Activated T-helper 17 cell treated with anti-CD3 and anti-CD28 coated beads, Interleukin-2, amount 50 U/mL, for 72 hours (primary cell): ENCODE measurements around the gene RGS6. TPM values are rescaled to one million over a fixed set of nuclear protein-coding genes. Genes with fewer than 3 reads are reported as not detected.

ENCODE experiments used
- ATAC-seq: fragments of 150-1000 bp; cut with Tn5 transposase; replicated peaks from 2 replicates; pipeline ENCODE4 v1.10.0; 2021; ENCODE audit warnings: mild to moderate bottlenecking, moderate library complexity
- H3K27ac Mint-ChIP-seq: one replicate; pipeline ENCODE4 v1.8.0; 2022; ENCODE audit warnings: mixed read lengths
- H3K27me3 Mint-ChIP-seq: one replicate; pipeline ENCODE4 v1.8.0; 2022; ENCODE audit warnings: mixed read lengths
- H3K36me3 Mint-ChIP-seq: one replicate; pipeline ENCODE4 v1.8.0; 2022; ENCODE audit warnings: low read depth, mild to moderate bottlenecking, mixed read lengths
- H3K4me1 Mint-ChIP-seq: one replicate; pipeline ENCODE4 v1.8.0; 2022; ENCODE audit warnings: mixed read lengths
- H3K4me3 Mint-ChIP-seq: one replicate; pipeline ENCODE4 v1.8.0; 2022; ENCODE audit warnings: mild to moderate bottlenecking, mixed read lengths
- H3K9me3 Mint-ChIP-seq: one replicate; pipeline ENCODE4 v1.8.0; 2022; ENCODE audit warnings: mixed read lengths
- total RNA-seq, 2 donors: library from RNA; stranded (reverse); gene quantifications; one replicate each; pipeline ENCODE4 v1.2.3, GENCODE V29; 2022

RGS6 gene
- total RNA-seq, 2 donors from 2014 or later, result 1.5 to 1.6 TPM

DNA sequence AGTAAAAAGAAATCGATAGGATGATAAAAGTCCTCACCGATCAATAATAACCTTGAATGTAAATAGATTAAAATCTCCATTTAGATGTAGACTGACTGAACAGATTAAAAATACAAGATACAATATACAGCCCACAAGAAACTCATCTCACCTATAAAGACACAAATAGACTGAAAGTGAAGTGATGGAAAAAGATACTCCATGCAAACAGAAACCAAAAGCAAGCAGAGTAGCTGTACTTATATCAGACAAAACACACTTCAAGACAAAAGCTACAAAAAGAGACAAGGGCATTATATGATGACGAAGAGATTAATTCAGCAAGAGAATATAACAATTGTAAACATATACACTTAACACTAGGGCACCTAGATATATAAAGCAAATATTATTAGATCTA is 444.8 kb downstream of the RGS6 start:
- Mint-ChIP-seq H3K36me3 (no peaks in the 10 kb centered on the region), H3K4me3 (no peak overlapping the region), H3K9me3 (peaks cover 12% of the 10 kb centered on the region), H3K4me1 (no peaks in the 10 kb centered on the region), H3K27me3 (peaks cover 45% of the 10 kb centered on the region), H3K27ac (no peak overlapping the region)
- ATAC-seq, result no peak

DNA sequence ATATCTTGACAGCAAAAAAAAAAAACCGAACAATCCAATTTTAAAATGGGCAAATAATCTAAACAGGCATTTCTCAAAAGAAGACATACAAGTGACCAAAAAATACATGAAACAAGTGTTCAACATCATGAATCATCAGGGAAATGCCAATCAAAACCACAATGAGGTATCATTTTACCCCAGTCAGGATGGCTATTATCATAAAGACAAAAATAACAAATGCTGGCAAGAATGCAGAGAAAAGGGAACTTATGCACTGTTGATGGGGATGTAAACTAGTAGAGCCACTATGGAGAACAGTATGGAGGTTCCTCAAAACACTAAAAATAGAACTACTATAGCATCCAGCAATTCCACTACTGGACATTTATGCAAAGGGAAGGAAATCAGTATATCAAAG is 448.2 kb downstream of the RGS6 start:
- no peak overlapping the region for H3K4me3 Mint-ChIP-seq
- H3K9me3 Mint-ChIP-seq, result peaks cover 8% of the 10 kb centered on the region
- ATAC-seq, result no peak
- H3K27ac Mint-ChIP-seq, result no peak overlapping the region
- no peaks in the 10 kb centered on the region for H3K4me1 Mint-ChIP-seq
- H3K36me3 Mint-ChIP-seq, result no peaks in the 10 kb centered on the region
- H3K27me3 Mint-ChIP-seq, result peaks cover 30% of the 10 kb centered on the region

- Mint-ChIP-seq H3K4me1 (no peaks in the 10 kb centered on the region), H3K27me3 (peaks cover 15% of the 10 kb centered on the region), H3K4me3 (no peak overlapping the region), H3K36me3 (no peaks in the 10 kb centered on the region), H3K27ac (no peak overlapping the region), H3K9me3 (no peaks in the 10 kb centered on the region)
- ATAC-seq, result no peak
These were observed 451.6 kb downstream of the RGS6 start for GRCh38 chr14:72383865-72384264.

DNA sequence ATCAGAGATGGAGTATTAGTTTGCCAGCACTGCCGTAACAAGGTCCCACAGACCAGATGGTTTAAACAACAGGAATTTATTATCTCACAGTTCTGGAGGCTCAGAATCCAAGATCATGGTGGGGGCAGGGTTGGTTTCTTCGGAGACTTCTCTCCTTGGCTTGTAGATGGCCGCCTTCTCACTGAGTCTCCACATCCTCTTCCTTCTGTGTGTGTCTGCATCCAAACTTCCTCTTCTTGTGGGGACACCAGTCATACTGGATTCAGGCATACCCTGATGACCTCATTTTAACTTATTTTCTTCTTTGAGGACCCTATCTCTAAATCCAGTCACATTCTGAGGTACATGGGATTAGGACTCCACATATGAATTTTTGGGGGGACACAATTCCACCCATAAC is 455.5 kb downstream of the RGS6 start:
- Mint-ChIP-seq H3K4me1 (no peaks in the 10 kb centered on the region), H3K4me3 (no peak overlapping the region), H3K27ac (no peak overlapping the region), H3K9me3 (no peaks in the 10 kb centered on the region), H3K27me3 (peaks cover 3% of the 10 kb centered on the region), H3K36me3 (no peaks in the 10 kb centered on the region)
- ATAC-seq, result no peak

DNA sequence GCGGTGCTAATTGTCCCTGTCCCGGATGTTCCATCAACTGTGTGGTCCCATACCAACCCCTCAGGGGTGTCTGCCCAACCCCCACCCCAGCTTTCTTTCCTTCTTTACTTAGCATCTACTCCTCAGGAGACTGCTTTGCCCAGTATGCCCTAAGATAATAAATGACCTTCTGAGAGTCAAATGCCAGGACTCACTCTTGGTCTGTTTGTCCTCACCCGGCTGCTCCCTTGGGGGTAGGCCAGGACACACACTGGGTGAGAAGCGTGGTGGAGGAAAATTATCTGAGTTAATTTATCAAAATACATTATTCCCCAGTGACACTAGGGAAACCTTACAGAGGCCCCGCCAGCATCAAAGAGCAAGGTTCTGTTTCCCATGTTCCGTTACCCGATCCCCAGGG is 457.0 kb downstream of the RGS6 start:
- ATAC-seq, result no peak
- Mint-ChIP-seq H3K36me3 (no peaks in the 10 kb centered on the region), H3K27ac (no peak overlapping the region), H3K4me1 (no peaks in the 10 kb centered on the region), H3K4me3 (no peak overlapping the region), H3K9me3 (peaks cover 4% of the 10 kb centered on the region), H3K27me3 (peaks cover 3% of the 10 kb centered on the region)

DNA sequence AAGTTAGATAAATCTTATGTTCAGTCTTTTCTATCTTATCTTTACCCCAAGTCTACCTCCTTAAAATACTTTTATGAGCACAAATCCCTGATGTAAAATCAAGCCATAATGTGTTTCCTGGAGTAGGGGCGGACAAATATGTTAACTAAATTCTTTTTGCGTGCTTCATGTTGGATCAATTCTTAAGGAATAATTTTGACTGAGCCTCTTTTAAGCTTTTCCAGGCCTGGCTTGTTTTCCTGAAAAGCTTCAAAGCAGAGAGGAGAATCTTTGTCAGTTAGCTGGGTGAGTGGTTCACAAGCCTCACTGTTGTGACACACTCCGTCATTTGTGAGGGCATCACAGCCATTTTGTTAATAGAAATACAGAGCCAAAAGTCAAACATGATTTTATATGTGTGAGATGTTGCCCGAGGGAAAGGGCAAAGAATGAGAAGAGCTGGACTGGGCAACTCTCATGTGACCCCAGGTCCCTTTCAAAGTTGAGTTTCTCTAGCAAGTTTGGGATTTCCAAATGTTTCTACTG is 468.9 kb downstream of the RGS6 start:
- Mint-ChIP-seq H3K36me3 (no peaks in the 10 kb centered on the region), H3K4me3 (peak overlapping the region; percentile 1), H3K9me3 (no peaks in the 10 kb centered on the region), H3K27ac (peak overlapping the region; percentile 64), H3K4me1 (peaks cover 13% of the 10 kb centered on the region), H3K27me3 (peaks cover 29% of the 10 kb centered on the region)
- ATAC-seq, result no peak

GRCh38 chr14:72401632-72402376 is 469.6 kb downstream of the RGS6 start:
- Mint-ChIP-seq H3K36me3 (no peaks in the 10 kb centered on the region), H3K27ac (peak overlapping the region; percentile 64), H3K4me1 (peaks cover 13% of the 10 kb centered on the region), H3K27me3 (peaks cover 29% of the 10 kb centered on the region), H3K9me3 (no peaks in the 10 kb centered on the region), H3K4me3 (peak overlapping the region; percentile 1)
- peak; percentile 40 for ATAC-seq

- no peaks in the 10 kb centered on the region for H3K9me3 Mint-ChIP-seq
- no peak overlapping the region for H3K27ac Mint-ChIP-seq
- H3K36me3 Mint-ChIP-seq, result no peaks in the 10 kb centered on the region
- ATAC-seq, result no peak
- H3K27me3 Mint-ChIP-seq, result peaks cover 32% of the 10 kb centered on the region
- H3K4me3 Mint-ChIP-seq, result no peak overlapping the region
- H3K4me1 Mint-ChIP-seq, result peaks cover 13% of the 10 kb centered on the region
These were observed 470.1 kb downstream of the RGS6 start for GRCh38 chr14:72402377-72402772.

DNA sequence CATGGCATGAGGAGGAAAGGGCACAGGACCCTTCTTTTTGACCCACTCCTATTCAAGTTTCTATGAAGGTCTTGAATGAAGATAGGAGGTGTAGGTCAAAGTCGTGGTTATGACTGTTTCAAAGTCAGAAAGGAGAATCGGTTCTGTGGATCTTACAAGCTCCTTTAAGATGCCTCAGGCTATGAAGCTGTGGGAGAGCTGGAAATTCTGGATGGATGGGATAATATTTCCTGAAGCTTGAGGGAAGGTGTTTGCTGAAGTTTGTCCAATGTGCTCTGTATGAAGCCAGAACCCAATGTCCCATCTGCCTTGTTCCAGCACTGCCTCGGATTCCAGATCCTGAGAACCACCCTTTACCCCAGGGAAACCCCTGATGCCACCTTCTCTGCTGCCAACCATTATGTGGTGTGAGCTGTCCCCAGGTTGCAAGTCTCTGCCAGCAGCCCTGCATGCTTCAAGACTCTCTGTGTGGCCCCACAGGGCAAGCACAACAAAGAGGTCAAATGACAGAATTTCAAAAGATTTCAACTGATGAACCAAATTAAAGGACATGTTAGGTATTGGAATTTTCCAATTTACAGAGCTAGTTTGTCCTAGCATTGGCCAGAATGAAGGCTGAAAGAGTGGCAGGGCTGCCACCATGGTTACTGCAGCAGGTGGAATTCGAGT is 472.0 kb downstream of the RGS6 start:
- Mint-ChIP-seq H3K4me3 (no peak overlapping the region), H3K27me3 (peaks cover 29% of the 10 kb centered on the region), H3K9me3 (no peaks in the 10 kb centered on the region), H3K27ac (no peak overlapping the region), H3K36me3 (no peaks in the 10 kb centered on the region), H3K4me1 (peaks cover 13% of the 10 kb centered on the region)
- ATAC-seq, result no peak

GRCh38 chr14:72404998-72405397 is 472.8 kb downstream of the RGS6 start:
- Mint-ChIP-seq H3K4me1 (peaks cover 13% of the 10 kb centered on the region), H3K9me3 (no peaks in the 10 kb centered on the region), H3K27ac (no peak overlapping the region), H3K4me3 (no peak overlapping the region), H3K36me3 (no peaks in the 10 kb centered on the region), H3K27me3 (peaks cover 29% of the 10 kb centered on the region)
- no peak for ATAC-seq

- H3K27me3 Mint-ChIP-seq, result peaks cover 23% of the 10 kb centered on the region
- H3K9me3 Mint-ChIP-seq, result no peaks in the 10 kb centered on the region
- no peak for ATAC-seq
- no peak overlapping the region for H3K4me3 Mint-ChIP-seq
- no peaks in the 10 kb centered on the region for H3K4me1 Mint-ChIP-seq
- H3K27ac Mint-ChIP-seq, result no peak overlapping the region
- H3K36me3 Mint-ChIP-seq, result no peaks in the 10 kb centered on the region
These were observed 475.8 kb downstream of the RGS6 start for GRCh38 chr14:72408020-72408419.

- H3K4me1 Mint-ChIP-seq, result no peaks in the 10 kb centered on the region
- no peaks in the 10 kb centered on the region for H3K9me3 Mint-ChIP-seq
- no peak for ATAC-seq
- no peak overlapping the region for H3K27ac Mint-ChIP-seq
- no peaks in the 10 kb centered on the region for H3K36me3 Mint-ChIP-seq
- no peak overlapping the region for H3K4me3 Mint-ChIP-seq
- peaks cover 17% of the 10 kb centered on the region for H3K27me3 Mint-ChIP-seq
These were observed 476.8 kb downstream of the RGS6 start for GRCh38 chr14:72409047-72409446.

DNA sequence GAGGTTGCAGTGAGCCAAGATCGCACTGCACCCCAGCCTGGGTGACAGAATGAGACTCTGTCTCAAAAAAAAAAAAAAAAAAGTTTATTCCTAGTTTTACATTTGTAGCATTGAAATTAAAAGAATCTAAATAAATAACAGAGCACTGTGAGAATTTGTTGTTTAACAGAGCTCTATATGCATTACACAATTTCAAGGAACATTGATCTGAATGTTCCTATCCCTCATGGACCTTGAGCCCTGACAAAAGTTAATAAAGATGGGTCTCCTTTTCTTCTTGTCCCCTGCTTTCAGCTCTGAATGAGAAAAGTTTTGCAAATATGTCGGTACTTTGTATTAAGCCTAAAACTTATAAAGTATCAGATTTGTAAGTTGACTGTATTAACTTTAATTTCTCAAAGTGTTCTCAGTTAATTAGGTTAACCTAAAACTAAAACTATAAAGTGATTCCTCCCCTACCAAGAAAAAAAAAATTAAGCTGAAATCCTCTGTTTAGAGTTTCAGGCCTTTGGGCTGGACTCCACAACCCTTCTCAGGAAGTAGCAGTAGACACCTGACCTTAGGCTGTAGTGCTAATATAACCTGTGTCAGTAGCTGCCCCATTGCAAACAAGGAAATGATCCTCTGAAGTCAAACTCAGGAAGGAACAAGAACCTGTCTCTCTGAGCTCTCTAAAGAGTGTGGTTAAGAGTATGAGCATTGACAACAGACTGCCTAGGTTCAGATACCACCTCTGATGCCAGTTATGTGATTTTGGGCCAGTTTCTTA is 484.0 kb downstream of the RGS6 start:
- H3K9me3 Mint-ChIP-seq, result no peaks in the 10 kb centered on the region
- ATAC-seq, result no peak

DNA sequence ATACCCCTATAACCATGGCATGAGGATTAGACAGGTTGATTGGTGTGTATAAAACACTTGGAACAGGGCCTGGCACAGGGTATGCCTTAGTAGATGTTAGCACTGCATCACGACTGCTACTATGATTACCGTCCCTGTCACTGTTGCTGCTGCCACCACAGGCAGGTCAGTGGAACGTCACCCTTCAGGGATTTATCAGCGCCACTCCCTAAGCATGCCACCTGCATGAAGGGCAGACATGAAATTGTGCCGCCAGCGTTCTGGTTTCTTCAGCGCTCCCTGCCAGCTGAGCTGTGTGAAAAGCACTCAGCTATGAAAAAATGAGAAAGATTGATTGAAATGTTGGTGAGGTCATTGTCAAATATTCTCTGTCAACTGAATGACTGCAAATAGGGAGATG is 484.7 kb downstream of the RGS6 start:
- no peaks in the 10 kb centered on the region for H3K36me3 Mint-ChIP-seq
- H3K27me3 Mint-ChIP-seq, result peaks cover 8% of the 10 kb centered on the region
- H3K9me3 Mint-ChIP-seq, result no peaks in the 10 kb centered on the region
- H3K27ac Mint-ChIP-seq, result no peak overlapping the region
- no peak overlapping the region for H3K4me3 Mint-ChIP-seq
- no peak for ATAC-seq
- H3K4me1 Mint-ChIP-seq, result peaks cover 4% of the 10 kb centered on the region

More for the DNA sequence above, 484.0 kb downstream of the RGS6 start:
- Mint-ChIP-seq H3K27ac (no peak overlapping the region), H3K36me3 (no peaks in the 10 kb centered on the region), H3K4me1 (peaks cover 4% of the 10 kb centered on the region), H3K27me3 (peaks cover 8% of the 10 kb centered on the region), H3K4me3 (no peak overlapping the region)
